Sigmoid colon (tissue), 7 donors: Measurements from ENCODE around the gene KANK2. TPM values are rescaled to one million over a fixed set of nuclear protein-coding genes. Genes with fewer than 3 reads are reported as not detected.
A peak's percentile ranks its signal among the peaks of the same experiment; 100 is the strongest.

Experiments used
- DNase-seq: peaks from one replicate; pipeline ENCODE4 v3.0.0-alpha.2; 2019
- H3K27ac ChIP-seq, 4 donors: fragments of 200-600 bp; sonication (generic); one replicate each; pipeline ENCODE4 v1.5.1; 2016 to 2019; ENCODE audit warnings: mild to moderate bottlenecking in 1 of 4
- H3K27me3 ChIP-seq, 3 donors: fragments of 200-600 bp; sonication (generic); one replicate each; pipeline ENCODE4 v1.5.1; 2019; ENCODE audit warnings: mild to moderate bottlenecking in 1 of 3
- H3K36me3 ChIP-seq, 4 donors: fragments of 200-600 bp; sonication (generic); one replicate each; pipeline ENCODE4 v1.5.1; 2016 to 2019
- H3K4me1 ChIP-seq, 4 donors: fragments of 200-600 bp; sonication (generic); one replicate each; pipeline ENCODE4 v1.5.1; 2017 to 2019
- H3K4me3 ChIP-seq, 4 donors: fragments of 200-600 bp; sonication (generic); one replicate each; pipeline ENCODE4 v1.5.1; 2017 to 2019; ENCODE audit warnings: mild to moderate bottlenecking in 2 of 4, moderate library complexity in 1 of 4
- H3K9me3 ChIP-seq, 4 donors: fragments of 200-600 bp in 3 of 4; sonication (generic) in 3 of 4; one replicate each; pipeline versions ENCODE4 v1.5.1 to v1.6.1; 2013 to 2019
- EP300 ChIP-seq, 4 donors: sonication (generic); formaldehyde crosslinking; IDR thresholded peaks; one replicate each; pipeline ENCODE4 v1.6.1; 2017; ENCODE audit warnings: antibody characterized with exemption in 4 of 4
- POLR2A ChIP-seq, 2 donors: fragments of 450-650 bp; IDR thresholded peaks; one replicate each; pipeline ENCODE4 v1.6.1; 2016; ENCODE audit warnings: antibody characterized with exemption in 2 of 2, mild to moderate bottlenecking in 2 of 2, moderate library complexity in 2 of 2
- POLR2AphosphoS5 ChIP-seq, 4 donors: sonication (generic); formaldehyde crosslinking; IDR thresholded peaks; one replicate each; pipeline ENCODE4 v1.6.1; 2017; ENCODE audit warnings: antibody characterized with exemption in 4 of 4
- WGBS, 2 donors: extraction: QIAGEN DNeasy Blood & Tissue Kit; methylation state at CpG; one replicate each; pipeline ENCODE4 v1.1.7; 2013; 5-methylcytosine and 5-hydroxymethylcytosine counted together
- intact Hi-C: fragments of 100-400 bp; cut with DNase I; formaldehyde crosslinking; loops from one replicate; pipeline ENCODE4 v1.15.1; 2023
- polyA plus RNA-seq, 3 donors: library from polyadenylated mRNA; stranded (reverse); fragments of 200-250 nt; gene quantifications; one replicate each; pipeline ENCODE4 v1.2.3, GENCODE V29; 2013
- total RNA-seq, 4 donors: library from RNA; depleted of rRNA; stranded (reverse); fragments of >200 nt; gene quantifications; one replicate each; pipeline ENCODE4 v1.1.0, GENCODE V29; 2016
- TF ChIP-seq, protein P1 (sequence below), 4 experiments: fragments of 450-650 bp in 3 of 4; fragments of 200-600 bp in 1 of 4; IDR thresholded peaks; one replicate each; pipeline ENCODE4 v1.5.1; 2016 to 2019; ENCODE audit warnings: antibody characterized with exemption in 4 of 4, mild to moderate bottlenecking in 3 of 4, moderate library complexity in 2 of 4
- donor health status: healthy with polysubstance abuse.
- donor health status: Bipolar disorder and iron deficiency.
- donor health status: healthy.

KANK2 gene
- total and polyA plus RNA-seq, 7 donors, result 29.8 to 1,314 (median 691) TPM

DNA sequence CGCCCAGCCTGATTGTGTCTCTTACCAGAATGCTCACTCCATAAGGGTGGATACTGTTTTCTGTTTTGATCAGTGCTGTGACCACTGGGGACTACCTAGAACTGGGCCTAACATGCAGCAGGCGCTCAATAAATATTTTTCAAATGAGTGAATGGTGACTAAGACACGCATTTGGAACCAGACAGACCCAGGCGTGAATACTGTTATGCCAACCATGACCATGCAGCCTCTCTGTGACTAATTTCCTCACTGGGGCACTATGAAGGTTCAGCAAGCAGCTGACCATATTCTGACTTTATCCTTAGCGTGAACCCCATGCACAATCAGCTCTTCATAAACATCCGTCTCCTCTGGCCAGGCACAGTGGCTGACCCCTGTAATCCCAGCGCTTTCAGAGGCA is 28.8 kb downstream of the KANK2 start:
- Histone ChIP-seq H3K9me3 (no peaks in the 10 kb centered on the region), H3K27ac (peak overlapping the region; percentile 87 to 95 (median 92)), H3K4me1 (peaks cover 0 to 93% (median 84%) of the 10 kb centered on the region in 4 donors), H3K27me3 (no peaks in the 10 kb centered on the region), H3K36me3 (peaks cover 38 to 77% (median 64%) of the 10 kb centered on the region in 4 donors), H3K4me3 (no peak overlapping the region)
- TF ChIP-seq POLR2A (IDR thresholded peaks at IDR 0.05), result no peak
- TF ChIP-seq POLR2AphosphoS5 (IDR thresholded peaks at IDR 0.05), result peak in 2 of 4 donors; percentile 4 to 52
- WGBS, 2 donors, result 89 to 91% methylated on average over 7 of the region's 7 CpGs
- intact Hi-C loops, result no loop called here
- no peak for DNase-seq

- peak overlapping the region; percentile 87 to 95 (median 92) for H3K27ac ChIP-seq
- no peaks in the 10 kb centered on the region for H3K9me3 ChIP-seq
- TF ChIP-seq POLR2A (IDR thresholded peaks at IDR 0.05) (peak in 1 of 2 donors; percentile 23), EP300 (IDR thresholded peaks at IDR 0.05) (peak in 2 of 4 donors; percentile 8 to 34), POLR2AphosphoS5 (IDR thresholded peaks at IDR 0.05) (peak in 3 of 4 donors; percentile 14 to 54 (median 20))
- TF ChIP-seq, protein P1, sequence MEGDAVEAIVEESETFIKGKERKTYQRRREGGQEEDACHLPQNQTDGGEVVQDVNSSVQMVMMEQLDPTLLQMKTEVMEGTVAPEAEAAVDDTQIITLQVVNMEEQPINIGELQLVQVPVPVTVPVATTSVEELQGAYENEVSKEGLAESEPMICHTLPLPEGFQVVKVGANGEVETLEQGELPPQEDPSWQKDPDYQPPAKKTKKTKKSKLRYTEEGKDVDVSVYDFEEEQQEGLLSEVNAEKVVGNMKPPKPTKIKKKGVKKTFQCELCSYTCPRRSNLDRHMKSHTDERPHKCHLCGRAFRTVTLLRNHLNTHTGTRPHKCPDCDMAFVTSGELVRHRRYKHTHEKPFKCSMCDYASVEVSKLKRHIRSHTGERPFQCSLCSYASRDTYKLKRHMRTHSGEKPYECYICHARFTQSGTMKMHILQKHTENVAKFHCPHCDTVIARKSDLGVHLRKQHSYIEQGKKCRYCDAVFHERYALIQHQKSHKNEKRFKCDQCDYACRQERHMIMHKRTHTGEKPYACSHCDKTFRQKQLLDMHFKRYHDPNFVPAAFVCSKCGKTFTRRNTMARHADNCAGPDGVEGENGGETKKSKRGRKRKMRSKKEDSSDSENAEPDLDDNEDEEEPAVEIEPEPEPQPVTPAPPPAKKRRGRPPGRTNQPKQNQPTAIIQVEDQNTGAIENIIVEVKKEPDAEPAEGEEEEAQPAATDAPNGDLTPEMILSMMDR (IDR thresholded peaks at IDR 0.05), result no peak
- peaks cover 23 to 57% (median 46%) of the 10 kb centered on the region in 4 donors for H3K36me3 ChIP-seq
- peaks cover 0 to 89% (median 85%) of the 10 kb centered on the region in 4 donors for H3K4me1 ChIP-seq
- intact Hi-C loops, result no loop called here
- DNase-seq, result peak; percentile 82
- 78 to 81% methylated on average over 26 of the region's 26 CpGs for WGBS, 2 donors
- no peaks in the 10 kb centered on the region for H3K27me3 ChIP-seq
- H3K4me3 ChIP-seq, result no peak overlapping the region
Observed at GRCh38 chr19:11166281-11167142, 30.8 kb downstream of the KANK2 start.

- H3K36me3 ChIP-seq, result peaks cover 23 to 48% (median 39%) of the 10 kb centered on the region in 4 donors
- intact Hi-C loops, result loop anchor here (2.0 kb wide), 2 partner anchors 23 to 29 kb away; no protein-coding TSS in a partner anchor
- WGBS, 2 donors, result 85 to 90% methylated on average over 13 of the region's 13 CpGs
- no peaks in the 10 kb centered on the region for H3K27me3 ChIP-seq
- H3K9me3 ChIP-seq, result no peaks in the 10 kb centered on the region
- peak; percentile 72 for DNase-seq
- no peak for TF ChIP-seq POLR2AphosphoS5 (IDR thresholded peaks at IDR 0.05)
- no peak for TF ChIP-seq EP300 (IDR thresholded peaks at IDR 0.05)
- TF ChIP-seq POLR2A (IDR thresholded peaks at IDR 0.05), result no peak
- TF ChIP-seq, protein P1 (IDR thresholded peaks at IDR 0.05), result no peak
- H3K4me3 ChIP-seq, result peak overlapping the region in 1 of 4 donors; percentile 11
- peaks cover 0 to 83% (median 77%) of the 10 kb centered on the region in 4 donors for H3K4me1 ChIP-seq
- peak overlapping the region; percentile 87 to 95 (median 92) for H3K27ac ChIP-seq
Observed at GRCh38 chr19:11165486-11166030, 31.8 kb downstream of the KANK2 start.

GRCh38 chr19:11164879-11165406 is 32.4 kb downstream of the KANK2 start:
- peaks cover 19 to 42% (median 33%) of the 10 kb centered on the region in 4 donors for H3K36me3 ChIP-seq
- H3K4me3 ChIP-seq, result peak overlapping the region in 2 of 4 donors; percentile 11 to 17
- 78 to 83% methylated on average over 17 of the region's 17 CpGs for WGBS, 2 donors
- DNase-seq, result peak; percentile 98
- TF ChIP-seq POLR2AphosphoS5 (IDR thresholded peaks at IDR 0.05) (peak; percentile 64 to 77 (median 71)), EP300 (IDR thresholded peaks at IDR 0.05) (peak in 2 of 4 donors; percentile 35 to 37), POLR2A (IDR thresholded peaks at IDR 0.05) (no peak)
- TF ChIP-seq, protein P1 (IDR thresholded peaks at IDR 0.05), result no peak
- H3K4me1 ChIP-seq, result peaks cover 0 to 83% (median 76%) of the 10 kb centered on the region in 4 donors
- no peaks in the 10 kb centered on the region for H3K9me3 ChIP-seq
- peak overlapping the region; percentile 87 to 95 (median 92) for H3K27ac ChIP-seq
- intact Hi-C loops, result loop anchor here (2.0 kb wide), 2 partner anchors 22 to 30 kb away; no protein-coding TSS in a partner anchor
- H3K27me3 ChIP-seq, result no peaks in the 10 kb centered on the region
